Measurements from ENCODE around the gene CASZ1. TPM values are rescaled to one million over a fixed set of nuclear protein-coding genes. Genes with fewer than 3 reads are reported as not detected.

Gene CASZ1
- total and polyA plus RNA-seq, 9 donors: 2.4 to 15.7 (median 4.0) TPM

DNA sequence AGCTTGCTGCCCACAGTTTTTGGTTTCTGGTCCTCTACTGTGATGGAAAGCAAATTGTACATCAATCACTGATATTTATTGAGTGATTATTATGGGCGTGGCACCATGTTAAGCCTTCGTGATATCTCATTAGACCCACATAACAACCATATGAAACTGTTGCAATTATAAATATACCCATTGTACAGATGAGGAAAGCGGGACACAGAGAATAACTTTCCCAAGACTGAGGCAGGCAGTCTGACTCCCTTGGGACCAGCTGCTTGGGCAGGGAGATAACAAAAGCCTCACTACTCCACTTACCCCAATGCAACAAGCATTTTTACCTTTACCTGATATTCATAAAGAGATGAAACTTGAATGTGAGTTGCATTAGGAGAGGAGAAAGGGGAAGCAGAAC is 4.3 kb upstream of the CASZ1 start:
- no peak for DNase-seq
- H3K4me3 ChIP-seq: no peak overlapping the region
- no peaks in the 10 kb centered on the region for H3K27me3 ChIP-seq
- intact Hi-C loops (cut with DNase I): no loop called here
- no peaks in the 10 kb centered on the region for H3K9me3 ChIP-seq
- no peak overlapping the region for H3K27ac ChIP-seq
- TF ChIP-seq CTCF (IDR thresholded peaks at IDR 0.05): no peak
- no peak for TF ChIP-seq POLR2A (IDR thresholded peaks at IDR 0.05)
- no peak for TF ChIP-seq EP300 (IDR thresholded peaks at IDR 0.05)
- no peaks in the 10 kb centered on the region for H3K36me3 ChIP-seq
- peaks cover 1% of the 10 kb centered on the region for H3K4me1 ChIP-seq (ENCODE audit: insufficient read depth)
- WGBS, 3 donors: 66 to 81% (median 73%) methylated on average over 3 of the region's 3 CpGs

DNA sequence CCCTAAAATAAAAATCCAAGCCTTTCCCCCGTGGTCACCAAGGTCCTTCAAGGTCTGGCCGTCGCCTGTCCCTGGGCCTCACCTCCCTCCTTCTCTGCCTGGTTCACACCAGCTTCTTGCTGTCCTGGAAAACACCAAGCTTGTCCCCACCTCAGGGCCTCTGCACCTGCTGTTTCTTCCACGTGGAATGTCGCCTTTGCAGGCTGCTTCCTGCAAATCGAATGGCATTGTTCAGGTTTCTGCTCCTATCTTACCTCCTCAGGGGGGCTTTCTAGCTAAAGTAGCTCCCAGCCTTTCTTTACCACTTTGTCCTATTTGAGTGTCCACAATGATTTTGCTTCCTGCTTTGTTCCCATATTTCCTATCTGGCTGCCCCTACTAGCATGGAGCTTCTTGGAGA is 3.3 kb upstream of the CASZ1 start:
- H3K27me3 ChIP-seq: no peaks in the 10 kb centered on the region
- intact Hi-C loops (cut with DNase I): no loop called here
- peaks cover 3% of the 10 kb centered on the region for H3K4me1 ChIP-seq (ENCODE audit: insufficient read depth)
- H3K36me3 ChIP-seq: no peaks in the 10 kb centered on the region
- WGBS, 3 donors: 38 to 48% (median 42%) methylated on average over 6 of the region's 6 CpGs
- H3K27ac ChIP-seq: no peak overlapping the region
- H3K4me3 ChIP-seq: no peak overlapping the region
- H3K9me3 ChIP-seq: no peaks in the 10 kb centered on the region
- TF ChIP-seq EP300 (IDR thresholded peaks at IDR 0.05) (no peak), POLR2A (IDR thresholded peaks at IDR 0.05) (no peak), CTCF (IDR thresholded peaks at IDR 0.05) (no peak)
- no peak for DNase-seq

DNA sequence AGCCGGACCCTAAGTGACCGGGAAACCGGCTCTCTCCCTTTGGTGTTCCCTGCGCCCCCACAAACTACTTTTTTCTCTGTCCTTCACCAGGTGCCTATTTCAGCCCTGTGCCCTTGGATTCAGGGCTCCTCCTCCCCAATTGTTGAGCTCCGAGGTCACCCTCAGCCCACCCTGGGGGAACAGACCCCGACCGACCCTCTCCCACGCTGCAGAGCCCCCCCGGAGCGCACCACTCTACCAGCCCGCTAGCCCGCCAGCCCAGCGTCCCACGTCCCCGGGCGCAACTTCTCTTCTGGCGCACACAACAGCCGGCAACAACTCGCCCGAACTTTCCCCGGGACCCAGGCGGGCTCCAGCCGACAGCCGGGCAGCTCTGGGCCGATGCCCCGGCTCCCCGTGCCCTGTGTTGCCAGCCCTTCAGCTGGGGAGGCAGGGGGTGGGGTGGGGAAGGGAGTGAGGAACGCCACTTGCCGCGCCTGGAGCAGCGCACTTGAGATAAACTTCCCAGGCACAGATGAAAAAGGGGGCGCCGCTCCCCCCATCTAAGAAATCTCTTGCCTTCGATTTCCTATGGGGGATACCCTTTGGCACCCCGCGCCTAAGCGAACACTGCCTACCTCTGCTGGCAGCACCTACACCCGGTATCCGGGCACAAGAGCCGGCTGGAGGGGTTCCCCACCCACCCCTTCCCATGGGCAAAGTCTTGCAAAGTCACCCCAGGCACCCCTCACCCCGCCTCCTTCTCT is 997 bp downstream of the CASZ1 start:
- Histone ChIP-seq H3K4me1 (ENCODE audit: insufficient read depth) (peaks cover 10% of the 10 kb centered on the region), H3K4me3 (peak overlapping the region; percentile 61), H3K36me3 (no peaks in the 10 kb centered on the region), H3K27me3 (no peaks in the 10 kb centered on the region), H3K9me3 (no peaks in the 10 kb centered on the region), H3K27ac (no peak overlapping the region)
- DNase-seq: no peak
- intact Hi-C loops (cut with DNase I): no loop called here
- 1 to 2% (median 1%) methylated on average over 36 to 41 of the region's 41 CpGs for whole genome bisulfite sequencing, 3 donors
- TF ChIP-seq POLR2A (IDR thresholded peaks at IDR 0.05): no peak
- TF ChIP-seq EP300 (IDR thresholded peaks at IDR 0.05): no peak
- no peak for TF ChIP-seq CTCF (IDR thresholded peaks at IDR 0.05)

- Histone ChIP-seq H3K27me3 (no peaks in the 10 kb centered on the region), H3K9me3 (no peaks in the 10 kb centered on the region), H3K36me3 (no peaks in the 10 kb centered on the region), H3K4me1 (ENCODE audit: insufficient read depth) (peaks cover 10% of the 10 kb centered on the region), H3K4me3 (peak overlapping the region; percentile 61), H3K27ac (no peak overlapping the region)
- 1% methylated on average over 48 to 58 of the region's 58 CpGs for WGBS, 3 donors
- TF ChIP-seq CTCF (IDR thresholded peaks at IDR 0.05) (no peak), POLR2A (IDR thresholded peaks at IDR 0.05) (no peak), EP300 (IDR thresholded peaks at IDR 0.05) (no peak)
- intact Hi-C loops (cut with DNase I): no loop called here
- DNase-seq: no peak
These were observed 1.6 kb downstream of the CASZ1 start for GRCh38 chr1:10794724-10795275.
